A549 (cell line): Measurements from ENCODE around the gene ITGA11.

Experiments used
- JUN ChIP-seq, 2 experiments: fragments of >200 bp; sonication (Bioruptor Twin); formaldehyde crosslinking; IDR thresholded peaks; 2 replicates in 1 of 2; 3 replicates in 1 of 2; pipeline ENCODE4 v1.6.1; 2016 to 2017
- RAD21 ChIP-seq, 2 experiments: fragments of >200 bp in 1 of 2; sonication (Bioruptor Twin) in 1 of 2; formaldehyde crosslinking in 1 of 2; IDR thresholded peaks in 1 of 2; conservative IDR thresholded peaks in 1 of 2; 2 replicates in 1 of 2; 3 replicates in 1 of 2; pipeline ENCODE4 v1.6.1; 2012 to 2018; ENCODE audit warnings: inconsistent platforms in 1 of 2
- RCOR1 ChIP-seq: fragments of 150-350 bp; IDR thresholded peaks from 2 replicates; pipeline ENCODE4 v1.6.1; 2014; ENCODE audit warnings: antibody characterized with exemption, low read length, low read depth
- TF ChIP-seq, protein P1 (sequence below): fragments of 450-650 bp; IDR thresholded peaks from 2 replicates; pipeline ENCODE4 v1.6.1; 2014; ENCODE audit warnings: antibody characterized with exemption
- TF ChIP-seq, protein P2 (sequence below): fragments of >200 bp; sonication (Bioruptor Twin); formaldehyde crosslinking; IDR thresholded peaks from 3 replicates; pipeline ENCODE4 v1.5.1; 2016

DNA sequence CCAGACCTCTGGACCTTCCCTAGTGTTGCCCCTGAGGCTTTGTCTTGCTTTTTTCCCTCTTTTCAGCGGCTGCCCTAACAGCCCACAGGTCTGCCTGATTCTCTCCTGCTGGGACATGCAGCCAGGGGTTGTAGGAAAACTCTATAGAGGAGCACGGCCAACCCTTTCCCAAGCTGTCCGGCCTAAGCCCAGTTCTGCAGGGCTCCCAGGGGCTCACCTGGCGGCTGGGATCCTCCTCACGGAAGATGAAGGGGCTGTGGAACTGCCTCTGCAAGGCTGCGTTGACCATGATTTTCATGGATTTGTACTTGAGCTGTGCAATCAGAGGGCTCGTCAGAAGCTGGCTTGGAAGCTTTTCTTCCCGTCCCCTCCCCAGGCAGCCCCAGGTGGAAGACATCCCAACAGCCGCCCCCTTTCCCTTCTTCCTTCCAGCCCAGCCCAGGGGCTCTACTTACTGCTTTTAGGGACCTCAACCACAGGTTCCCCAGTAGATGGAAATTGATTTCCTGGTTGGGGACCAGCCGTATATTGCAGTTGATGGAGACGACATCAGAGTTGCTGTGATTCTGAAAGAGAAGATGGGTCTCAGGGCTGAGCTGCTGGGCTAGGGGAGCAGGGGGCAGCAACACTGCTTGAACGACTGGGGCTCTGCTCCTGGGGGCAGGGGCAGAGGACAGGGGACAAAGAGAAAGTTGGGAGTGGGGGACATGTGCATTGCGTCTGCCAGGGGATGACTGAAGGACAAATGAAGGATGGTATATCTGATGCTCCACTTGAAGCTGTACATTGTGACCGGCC lies 124.6 kb downstream of the ITGA11 start:
- TF ChIP-seq, protein P1, sequence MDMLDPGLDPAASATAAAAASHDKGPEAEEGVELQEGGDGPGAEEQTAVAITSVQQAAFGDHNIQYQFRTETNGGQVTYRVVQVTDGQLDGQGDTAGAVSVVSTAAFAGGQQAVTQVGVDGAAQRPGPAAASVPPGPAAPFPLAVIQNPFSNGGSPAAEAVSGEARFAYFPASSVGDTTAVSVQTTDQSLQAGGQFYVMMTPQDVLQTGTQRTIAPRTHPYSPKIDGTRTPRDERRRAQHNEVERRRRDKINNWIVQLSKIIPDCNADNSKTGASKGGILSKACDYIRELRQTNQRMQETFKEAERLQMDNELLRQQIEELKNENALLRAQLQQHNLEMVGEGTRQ = no peak
- no peak for TF ChIP-seq RCOR1
- TF ChIP-seq, protein P2, sequence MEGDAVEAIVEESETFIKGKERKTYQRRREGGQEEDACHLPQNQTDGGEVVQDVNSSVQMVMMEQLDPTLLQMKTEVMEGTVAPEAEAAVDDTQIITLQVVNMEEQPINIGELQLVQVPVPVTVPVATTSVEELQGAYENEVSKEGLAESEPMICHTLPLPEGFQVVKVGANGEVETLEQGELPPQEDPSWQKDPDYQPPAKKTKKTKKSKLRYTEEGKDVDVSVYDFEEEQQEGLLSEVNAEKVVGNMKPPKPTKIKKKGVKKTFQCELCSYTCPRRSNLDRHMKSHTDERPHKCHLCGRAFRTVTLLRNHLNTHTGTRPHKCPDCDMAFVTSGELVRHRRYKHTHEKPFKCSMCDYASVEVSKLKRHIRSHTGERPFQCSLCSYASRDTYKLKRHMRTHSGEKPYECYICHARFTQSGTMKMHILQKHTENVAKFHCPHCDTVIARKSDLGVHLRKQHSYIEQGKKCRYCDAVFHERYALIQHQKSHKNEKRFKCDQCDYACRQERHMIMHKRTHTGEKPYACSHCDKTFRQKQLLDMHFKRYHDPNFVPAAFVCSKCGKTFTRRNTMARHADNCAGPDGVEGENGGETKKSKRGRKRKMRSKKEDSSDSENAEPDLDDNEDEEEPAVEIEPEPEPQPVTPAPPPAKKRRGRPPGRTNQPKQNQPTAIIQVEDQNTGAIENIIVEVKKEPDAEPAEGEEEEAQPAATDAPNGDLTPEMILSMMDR = no peak
- TF ChIP-seq JUN (IDR thresholded peaks at IDR 0.05) = no peak
- no peak for TF ChIP-seq RAD21 (conservative IDR thresholded peaks at IDR 0.05 in 1 of 2, IDR thresholded peaks at IDR 0.05 in 1 of 2)
